ENCODE data around the gene DDX24. TPM values are rescaled to one million over a fixed set of nuclear protein-coding genes. Genes with fewer than 3 reads are reported as not detected.

The DDX24 gene
- total RNA-seq, 1 experiment from 2014 or later, result 135 TPM

GRCh38 chr14:94005324-94006073 lies 75.5 kb downstream of the DDX24 start:
- Mint-ChIP-seq H3K27me3 (ENCODE audit: insufficient read depth, unreplicated experiment) (peaks cover 12% of the 10 kb centered on the region), H3K27ac (ENCODE audit: low read depth, unreplicated experiment) (no peak overlapping the region), H3K4me1 (ENCODE audit: insufficient read depth, unreplicated experiment) (peaks cover 16% of the 10 kb centered on the region), H3K9me3 (ENCODE audit: unreplicated experiment) (no peaks in the 10 kb centered on the region), H3K4me3 (ENCODE audit: unreplicated experiment) (no peak overlapping the region), H3K36me3 (ENCODE audit: insufficient read depth, unreplicated experiment) (no peaks in the 10 kb centered on the region)
- DNase-seq (ENCODE audit: unreplicated experiment), result peak; percentile 22
- BruUV-seq (replicated peaks), result no TSS peak
- intact Hi-C loops (cut with micrococcal nuclease), result no loop called here
- TF ChIP-seq CTCF (IDR thresholded peaks at IDR 0.05; ENCODE audit: unreplicated experiment), result no peak
- ChIA-PET CTCF (interaction anchor here (0.7 to 4.1 kb wide), 5 partner anchors 9 to 131 kb away, joined by 3 to 18 read pairs (median 4); no protein-coding TSS in a partner anchor), POLR2A (interaction anchor here (0.7 kb wide), 1 partner anchor 97 kb away, joined by 4 read pairs; no protein-coding TSS in a partner anchor)

- intact Hi-C loops (cut with micrococcal nuclease), result no loop called here
- TF ChIP-seq CTCF (IDR thresholded peaks at IDR 0.05; ENCODE audit: unreplicated experiment), result no peak
- H3K27ac Mint-ChIP-seq (ENCODE audit: low read depth, unreplicated experiment), result no peak overlapping the region
Observed at GRCh38 chr14:94004015-94004414, 77.0 kb downstream of the DDX24 start.

GRCh38 chr14:94003397-94003796 lies 77.6 kb downstream of the DDX24 start:
- Mint-ChIP-seq H3K9me3 (ENCODE audit: unreplicated experiment) (no peaks in the 10 kb centered on the region), H3K27me3 (ENCODE audit: insufficient read depth, unreplicated experiment) (peaks cover 12% of the 10 kb centered on the region), H3K4me3 (ENCODE audit: unreplicated experiment) (no peak overlapping the region), H3K27ac (ENCODE audit: low read depth, unreplicated experiment) (no peak overlapping the region), H3K36me3 (ENCODE audit: insufficient read depth, unreplicated experiment) (no peaks in the 10 kb centered on the region), H3K4me1 (ENCODE audit: insufficient read depth, unreplicated experiment) (peaks cover 5% of the 10 kb centered on the region)
- BruUV-seq (replicated peaks), result no TSS peak
- no peak for TF ChIP-seq CTCF (IDR thresholded peaks at IDR 0.05; ENCODE audit: unreplicated experiment)
- POLR2A ChIA-PET, result interaction anchor here (0.8 kb wide), 1 partner anchor 66 kb away, joined by 4 read pairs; no protein-coding TSS in a partner anchor
- DNase-seq (ENCODE audit: unreplicated experiment), result no peak
- intact Hi-C loops (cut with micrococcal nuclease), result no loop called here
- CTCF ChIA-PET, result interaction anchor here (0.6 to 4.1 kb wide), 5 partner anchors 18 to 1322 kb away, joined by 3 to 18 read pairs (median 3); no protein-coding TSS in a partner anchor

More at GRCh38 chr14:94004015-94004414, 77.0 kb downstream of the DDX24 start:
- ChIA-PET CTCF (interaction anchor here (0.6 to 4.1 kb wide), 6 partner anchors 11 to 870 kb away, joined by 3 to 18 read pairs (median 3); no protein-coding TSS in a partner anchor), POLR2A (interaction anchor here (0.8 kb wide), 1 partner anchor 67 kb away, joined by 4 read pairs; no protein-coding TSS in a partner anchor)
- Mint-ChIP-seq H3K27me3 (ENCODE audit: insufficient read depth, unreplicated experiment) (peaks cover 12% of the 10 kb centered on the region), H3K9me3 (ENCODE audit: unreplicated experiment) (no peaks in the 10 kb centered on the region), H3K4me1 (ENCODE audit: insufficient read depth, unreplicated experiment) (peaks cover 5% of the 10 kb centered on the region), H3K36me3 (ENCODE audit: insufficient read depth, unreplicated experiment) (no peaks in the 10 kb centered on the region), H3K4me3 (ENCODE audit: unreplicated experiment) (no peak overlapping the region)
- no peak for DNase-seq (ENCODE audit: unreplicated experiment)
- BruUV-seq (replicated peaks), result no TSS peak
